OCI-LY3 (cell line): ENCODE results near the gene KCNA4.
"Not testable (repeated sequence)": the region's sequence is repeated elsewhere in the genome, so short reads cannot be mapped to it uniquely, and the experiment has no call there.

Experiments
- CTCF ChIP-seq: fragments of 200-600, 300-600 bp; sonication (generic); IDR thresholded peaks from 2 replicates; pipeline ENCODE4 v1.5.1; 2014; ENCODE audit warnings: antibody characterized with exemption, low read length, low read depth
- EZH2phosphoT487 ChIP-seq: fragments of 200-600 bp; shearing (Covaris generic); IDR thresholded peaks from 2 replicates; pipeline ENCODE4 v1.6.1; 2018; ENCODE audit warnings: antibody characterized with exemption, mixed run types, low read depth

- TF ChIP-seq CTCF, EZH2phosphoT487: not testable (repeated sequence)
Observed at GRCh38 chr11:29975580-29975979, 41.2 kb downstream of the KCNA4 start.
